HG03571 (cell line): ENCODE data around the gene NUDT2.
"Not testable (repeated sequence)": the region's sequence is repeated elsewhere in the genome, so short reads cannot be mapped to it uniquely, and the experiment has no call there.

Experiments used
- ATAC-seq: cut with Tn5 transposase; IDR thresholded peaks from one replicate; pipeline ENCODE4 v1.9.1; 2021; ENCODE audit not compliant: unreplicated experiment

NUDT2 gene

DNA sequence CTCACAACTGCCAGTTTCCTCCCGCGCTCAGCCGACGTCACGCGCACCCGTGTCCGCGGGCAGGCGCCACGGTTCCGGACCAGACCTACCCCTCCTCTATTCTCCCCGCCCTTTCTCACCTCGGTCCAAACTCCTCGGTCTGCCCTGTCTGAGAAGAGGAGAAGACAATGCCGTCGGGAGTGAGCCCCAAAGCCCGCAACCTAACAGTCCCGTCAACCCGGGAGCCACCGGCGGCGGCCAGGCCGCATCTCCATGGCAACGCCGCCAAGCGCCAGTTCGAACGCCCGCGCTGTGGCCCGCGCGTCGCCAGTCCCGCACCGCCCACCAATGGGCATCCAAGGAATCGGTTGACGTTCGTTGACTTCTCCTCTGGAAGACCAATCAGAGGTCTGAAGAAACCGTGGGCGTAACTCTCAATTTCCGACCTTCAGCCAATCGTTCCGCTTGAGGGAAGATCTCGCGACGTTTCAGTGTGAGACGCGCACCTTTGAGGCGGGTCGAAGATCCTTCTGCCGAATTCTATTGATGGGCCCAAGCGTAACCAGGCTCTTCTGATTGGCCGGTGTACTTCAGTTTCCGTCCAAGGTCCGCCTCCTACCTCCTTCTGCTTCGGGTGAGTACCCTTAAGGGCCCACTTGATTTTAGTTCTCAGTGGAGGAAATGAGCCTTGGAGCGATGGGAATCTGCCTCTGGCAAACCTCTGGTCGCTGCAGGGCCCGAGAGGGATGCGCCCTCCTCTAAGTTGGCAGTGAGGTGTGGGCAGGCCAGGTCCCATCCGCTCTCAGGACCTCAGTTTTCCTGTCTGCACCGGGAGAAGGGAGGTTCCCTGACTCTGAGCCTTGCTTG, at the start of gene NUDT2, which contains the start of gene KIF24:
Gene NUDT2, plus strand, starts transcription at position 583 of the 846 bp plus-strand sequence. CDS start 9,471 bp downstream, outside the sequence.
Gene KIF24, minus strand, starts transcription at position 282 of the 846 bp plus-strand sequence. CDS start 17,922 bp downstream, outside the sequence.
- peak; percentile 91 for ATAC-seq

DNA sequence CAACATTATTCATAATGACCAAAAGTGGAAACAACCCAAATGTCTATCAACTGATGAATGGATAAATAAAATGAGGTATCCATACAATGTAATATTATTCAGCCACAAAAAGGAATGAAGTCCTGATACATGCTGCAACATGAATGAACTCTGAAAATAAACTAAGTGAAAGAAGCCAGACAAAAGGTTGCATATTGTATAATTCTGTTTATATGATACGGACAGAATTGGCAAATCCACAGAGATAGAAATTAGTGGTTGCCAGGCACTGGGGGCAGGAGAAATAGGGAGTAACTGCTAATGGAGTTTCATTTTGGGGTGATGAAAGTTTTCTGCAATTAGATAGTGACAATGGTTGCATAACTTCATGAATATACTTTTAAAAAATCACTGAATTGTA, 47.3 kb upstream of the NUDT2 start:
- ATAC-seq, result no peak

GRCh38 chr9:34289159-34289558, 40.2 kb upstream of the NUDT2 start:
- ATAC-seq, result no peak

DNA sequence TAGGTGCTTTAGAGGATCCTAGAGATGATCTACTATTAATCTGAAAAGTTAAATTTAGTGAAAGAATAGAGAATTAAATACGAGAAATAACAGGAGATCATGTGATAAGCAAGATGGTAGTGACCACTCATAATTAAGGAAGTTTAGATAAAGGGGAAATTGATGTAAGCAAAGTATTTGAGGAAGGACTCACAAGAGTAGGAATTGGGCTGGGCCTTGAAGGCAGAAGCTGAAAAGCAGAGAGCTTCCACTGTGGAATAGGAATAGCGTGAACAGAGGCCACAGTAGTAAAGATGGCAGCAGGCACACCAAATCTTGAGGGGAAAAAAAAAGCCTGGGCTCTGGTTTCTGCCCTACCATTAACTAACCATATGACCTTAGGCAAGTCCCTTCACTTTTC, 38.3 kb upstream of the NUDT2 start:
- ATAC-seq, result no peak

DNA sequence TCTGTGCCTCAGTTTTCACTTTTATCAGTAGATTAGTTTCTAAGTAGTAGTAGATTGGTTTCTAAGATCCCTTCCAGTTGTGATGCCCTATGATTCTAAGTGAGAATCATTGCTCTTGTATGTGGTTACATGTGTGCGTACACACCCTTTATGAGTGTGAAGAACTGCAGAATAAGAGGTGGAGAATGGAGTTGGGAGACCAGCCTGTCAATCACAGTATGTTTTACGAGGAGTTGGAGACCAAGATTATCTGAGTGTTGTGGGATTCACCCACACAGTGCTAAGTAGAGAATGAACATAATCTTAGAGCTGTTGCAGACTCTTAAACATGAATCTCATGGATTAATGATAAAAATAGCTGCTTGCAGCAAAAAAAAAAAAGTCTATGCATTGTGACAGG, 37.9 kb upstream of the NUDT2 start:
- ATAC-seq, result no peak

- no peak for ATAC-seq
Measured at GRCh38 chr9:34292552-34292951, 36.8 kb upstream of the NUDT2 start.

DNA sequence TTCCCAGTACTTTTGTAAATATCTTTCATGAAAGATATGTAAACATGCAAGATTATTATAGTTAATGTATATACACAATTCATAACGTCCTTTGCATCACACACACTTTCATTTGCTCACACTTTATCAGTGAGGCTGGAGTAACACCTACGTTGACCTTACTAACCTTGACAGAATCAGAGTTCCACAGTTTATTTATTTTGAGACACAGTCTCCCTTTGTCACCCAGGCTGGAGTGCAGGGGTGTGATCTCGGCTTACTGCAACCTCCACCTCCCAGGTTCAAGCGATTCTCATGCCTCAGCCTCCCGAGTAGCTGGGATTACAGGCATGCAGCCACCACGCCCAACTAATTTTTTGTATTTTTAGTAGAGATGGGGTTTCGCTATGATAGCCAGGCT, 28.3 kb upstream of the NUDT2 start:
- not testable (repeated sequence) for ATAC-seq

- ATAC-seq, result not testable (repeated sequence)
Measured at GRCh38 chr9:34308316-34308715, 21.1 kb upstream of the NUDT2 start.

GRCh38 chr9:34310215-34310614, 19.2 kb upstream of the NUDT2 start:
- no peak for ATAC-seq

- ATAC-seq, result no peak
Measured at GRCh38 chr9:34311499-34312185, 17.7 kb upstream of the NUDT2 start.

- ATAC-seq, result no peak
Measured at GRCh38 chr9:34317436-34317835, 11.9 kb upstream of the NUDT2 start.

- no peak for ATAC-seq
Measured at GRCh38 chr9:34318163-34318790, 11.1 kb upstream of the NUDT2 start.

DNA sequence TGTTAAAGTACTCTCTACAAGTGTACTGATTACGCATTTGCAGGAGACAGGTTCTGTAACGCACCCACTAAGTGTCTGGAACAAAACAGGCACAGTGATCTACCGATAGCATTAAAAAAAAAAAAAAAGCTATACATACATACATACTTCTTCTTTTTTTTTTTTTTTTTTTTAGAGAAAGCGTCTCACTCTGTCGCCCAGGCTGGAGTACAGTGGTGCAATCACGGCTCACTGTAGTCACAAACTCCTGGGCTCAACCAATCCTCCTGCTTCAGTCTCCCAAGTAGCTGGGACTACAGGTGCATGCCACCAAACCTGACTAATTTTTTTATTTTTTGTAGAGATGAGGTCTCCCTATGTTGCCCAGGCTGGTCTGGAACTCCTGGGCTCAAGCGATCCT, 7.9 kb upstream of the NUDT2 start:
- ATAC-seq, result no peak

GRCh38 chr9:34322899-34323591, 6.3 kb upstream of the NUDT2 start:
- no peak for ATAC-seq

DNA sequence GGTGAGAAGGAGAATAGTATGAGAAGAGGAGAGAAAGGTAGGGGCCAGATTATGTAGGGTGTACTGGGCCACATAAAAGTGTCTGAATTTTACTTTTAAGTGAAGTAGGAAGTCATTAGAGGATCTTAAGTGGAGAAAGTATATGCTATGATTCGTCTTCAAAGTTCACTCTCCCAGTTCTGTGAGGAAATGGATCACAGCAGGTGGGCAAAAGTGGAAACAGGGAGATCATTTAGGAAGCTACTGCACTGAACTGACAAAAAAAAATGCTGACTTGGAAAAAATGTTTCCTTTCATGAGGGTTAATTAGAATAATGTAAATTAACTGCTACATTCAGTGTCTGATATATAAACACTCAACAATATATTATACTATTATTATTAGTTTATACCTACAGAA, 2.7 kb upstream of the NUDT2 start:
- ATAC-seq, result no peak

GRCh38 chr9:34328500-34328986, 826 bp upstream of the NUDT2 start:
- ATAC-seq, result no peak

- ATAC-seq, result no peak
Measured at GRCh38 chr9:34331196-34331595, 1.8 kb downstream of the NUDT2 start.

GRCh38 chr9:34332076-34332964, 3.0 kb downstream of the NUDT2 start:
- no peak for ATAC-seq

- ATAC-seq, result no peak
Measured at GRCh38 chr9:34333836-34334235, 4.5 kb downstream of the NUDT2 start.

- ATAC-seq, result no peak
Measured at GRCh38 chr9:34334337-34334824, 5.0 kb downstream of the NUDT2 start.
